Gastroesophageal sphincter (tissue), 4 donors: ENCODE measurements around the gene LMX1B. TPM values are rescaled to one million over a fixed set of nuclear protein-coding genes. Genes with fewer than 3 reads are reported as not detected.

Experiments
- ATAC-seq: fragments of 150-250 bp; one replicate; pipeline ENCODE4 v1.9.1; 2016; ENCODE audit warnings: mild to moderate bottlenecking, moderate library complexity
- H3K27ac ChIP-seq, 4 donors: fragments of 200-600 bp; sonication (generic) in 3 of 4; 1 replicate in 3 of 4; 2 replicates in 1 of 4; pipeline ENCODE4 v1.5.1; 2016 to 2019
- H3K27me3 ChIP-seq: fragments of 200-600 bp; sonication (generic); one replicate; pipeline ENCODE4 v1.5.1; 2019
- H3K36me3 ChIP-seq, 2 donors: fragments of 200-600 bp; sonication (generic); one replicate each; pipeline ENCODE4 v1.5.1; 2019; ENCODE audit warnings: control low read depth in 1 of 2
- H3K4me1 ChIP-seq, 3 donors: fragments of 200-600 bp; sonication (generic); 1 replicate in 2 of 3; 2 replicates in 1 of 3; pipeline ENCODE4 v1.5.1; 2016 to 2019; ENCODE audit warnings: control low read depth in 2 of 3
- H3K4me3 ChIP-seq, 2 donors: fragments of 200-600 bp; sonication (generic); one replicate each; pipeline ENCODE4 v1.5.1; 2019; ENCODE audit warnings: mild to moderate bottlenecking in 1 of 2, moderate library complexity in 1 of 2
- H3K9me3 ChIP-seq, 3 donors: fragments of 200-600 bp; sonication (generic); one replicate each; pipeline ENCODE4 v1.5.1; 2017 to 2019; ENCODE audit warnings: control low read depth in 2 of 3
- EP300 ChIP-seq: sonication (generic); formaldehyde crosslinking; IDR thresholded peaks from one replicate; pipeline ENCODE4 v1.6.1; 2017; ENCODE audit warnings: antibody characterized with exemption, mild to moderate bottlenecking
- POLR2A ChIP-seq, 2 donors: fragments of 450-650 bp; IDR thresholded peaks; one replicate each; pipeline ENCODE4 v1.6.1; 2017; ENCODE audit warnings: antibody characterized with exemption in 2 of 2, mild to moderate bottlenecking in 2 of 2, moderate library complexity in 1 of 2
- POLR2AphosphoS5 ChIP-seq: sonication (generic); formaldehyde crosslinking; IDR thresholded peaks from one replicate; pipeline ENCODE4 v1.6.1; 2017; ENCODE audit warnings: antibody characterized with exemption
- WGBS, 2 donors: methylation state at CpG; one replicate each; pipeline ENCODE4 v1.1.5; 2018; ENCODE audit warnings: low coverage in 1 of 2; 5-methylcytosine and 5-hydroxymethylcytosine counted together
- total RNA-seq, 4 donors: library from RNA; depleted of rRNA; stranded (reverse); fragments of >200 nt; gene quantifications; one replicate each; pipeline ENCODE4 v1.1.0, GENCODE V29; 2016
- TF ChIP-seq, protein P1 (sequence below), 4 experiments: fragments of 200-600 bp in 2 of 4; fragments of 450-650 bp in 2 of 4; sonication (generic) in 1 of 4; IDR thresholded peaks; one replicate each; pipeline ENCODE4 v1.5.1; 2017 to 2019; ENCODE audit warnings: antibody characterized with exemption in 4 of 4, mild to moderate bottlenecking in 2 of 4, moderate library complexity in 2 of 4

Gene LMX1B
- total RNA-seq, 4 donors from 2014 or later: 0.13 to 0.58 (median 0.27) TPM

DNA sequence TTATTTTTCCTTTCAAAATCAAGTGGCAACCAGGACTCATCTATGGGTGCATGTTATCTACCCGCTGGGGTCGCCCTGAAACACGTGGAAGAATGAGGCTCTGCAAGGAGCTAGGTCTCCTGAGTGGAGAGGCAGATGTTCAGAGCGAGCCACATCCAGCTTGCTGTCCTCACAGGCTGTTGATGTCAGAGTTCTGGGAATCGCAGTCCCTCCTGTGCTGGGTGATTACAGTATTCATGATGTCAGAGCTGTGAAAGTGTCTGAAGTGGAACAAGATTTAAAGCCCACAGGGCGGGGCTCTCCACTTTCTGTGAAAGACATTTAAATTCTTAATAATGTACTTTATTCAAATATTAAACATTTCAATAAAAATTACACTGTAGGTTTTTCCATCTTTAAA, 24.4 kb upstream of the LMX1B start:
- Histone ChIP-seq H3K36me3 (no peaks in the 10 kb centered on the region), H3K27ac (no peak overlapping the region), H3K4me1 (peaks cover 0 to 22% (median 14%) of the 10 kb centered on the region in 3 donors), H3K27me3 (peaks cover 18% of the 10 kb centered on the region), H3K4me3 (no peak overlapping the region), H3K9me3 (no peaks in the 10 kb centered on the region)
- TF ChIP-seq EP300: no peak
- TF ChIP-seq, protein P1, sequence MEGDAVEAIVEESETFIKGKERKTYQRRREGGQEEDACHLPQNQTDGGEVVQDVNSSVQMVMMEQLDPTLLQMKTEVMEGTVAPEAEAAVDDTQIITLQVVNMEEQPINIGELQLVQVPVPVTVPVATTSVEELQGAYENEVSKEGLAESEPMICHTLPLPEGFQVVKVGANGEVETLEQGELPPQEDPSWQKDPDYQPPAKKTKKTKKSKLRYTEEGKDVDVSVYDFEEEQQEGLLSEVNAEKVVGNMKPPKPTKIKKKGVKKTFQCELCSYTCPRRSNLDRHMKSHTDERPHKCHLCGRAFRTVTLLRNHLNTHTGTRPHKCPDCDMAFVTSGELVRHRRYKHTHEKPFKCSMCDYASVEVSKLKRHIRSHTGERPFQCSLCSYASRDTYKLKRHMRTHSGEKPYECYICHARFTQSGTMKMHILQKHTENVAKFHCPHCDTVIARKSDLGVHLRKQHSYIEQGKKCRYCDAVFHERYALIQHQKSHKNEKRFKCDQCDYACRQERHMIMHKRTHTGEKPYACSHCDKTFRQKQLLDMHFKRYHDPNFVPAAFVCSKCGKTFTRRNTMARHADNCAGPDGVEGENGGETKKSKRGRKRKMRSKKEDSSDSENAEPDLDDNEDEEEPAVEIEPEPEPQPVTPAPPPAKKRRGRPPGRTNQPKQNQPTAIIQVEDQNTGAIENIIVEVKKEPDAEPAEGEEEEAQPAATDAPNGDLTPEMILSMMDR (IDR thresholded peaks at IDR 0.05): no peak
- no peak for TF ChIP-seq POLR2A (IDR thresholded peaks at IDR 0.05)
- no peak for TF ChIP-seq POLR2AphosphoS5
- 83 to 88% methylated on average over 3 to 6 of the region's 6 CpGs for WGBS, 2 donors
- ATAC-seq: no peak

DNA sequence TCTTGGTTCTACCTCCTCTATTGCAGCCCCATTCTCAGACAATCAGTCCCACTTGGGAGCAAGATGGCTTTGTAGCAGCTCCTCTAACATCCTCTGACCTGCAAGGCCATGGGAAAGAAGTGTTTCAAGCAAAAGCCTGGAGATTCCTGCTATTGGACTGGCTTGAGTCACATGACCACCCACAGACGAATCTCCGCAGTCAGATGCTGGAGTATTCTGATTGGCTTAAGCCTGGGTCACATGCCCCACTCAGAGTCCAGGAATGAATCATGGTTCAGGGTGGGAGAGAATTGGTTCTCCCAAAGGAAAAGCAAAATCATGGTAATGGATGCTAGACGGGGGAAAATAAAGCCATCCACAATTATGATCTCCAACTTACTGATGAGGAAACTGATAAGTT, 22.6 kb upstream of the LMX1B start:
- Histone ChIP-seq H3K4me3 (no peak overlapping the region), H3K9me3 (peaks cover 0 to 4% (median 0%) of the 10 kb centered on the region in 3 donors), H3K4me1 (peaks cover 0 to 22% (median 14%) of the 10 kb centered on the region in 3 donors), H3K36me3 (no peaks in the 10 kb centered on the region), H3K27ac (no peak overlapping the region), H3K27me3 (peaks cover 30% of the 10 kb centered on the region)
- TF ChIP-seq EP300 (no peak), POLR2A (IDR thresholded peaks at IDR 0.05) (no peak), POLR2AphosphoS5 (no peak)
- TF ChIP-seq, protein P1 (IDR thresholded peaks at IDR 0.05): no peak
- WGBS, 2 donors: 69 to 89% methylated on average over 1 to 3 of the region's 3 CpGs
- no peak for ATAC-seq

DNA sequence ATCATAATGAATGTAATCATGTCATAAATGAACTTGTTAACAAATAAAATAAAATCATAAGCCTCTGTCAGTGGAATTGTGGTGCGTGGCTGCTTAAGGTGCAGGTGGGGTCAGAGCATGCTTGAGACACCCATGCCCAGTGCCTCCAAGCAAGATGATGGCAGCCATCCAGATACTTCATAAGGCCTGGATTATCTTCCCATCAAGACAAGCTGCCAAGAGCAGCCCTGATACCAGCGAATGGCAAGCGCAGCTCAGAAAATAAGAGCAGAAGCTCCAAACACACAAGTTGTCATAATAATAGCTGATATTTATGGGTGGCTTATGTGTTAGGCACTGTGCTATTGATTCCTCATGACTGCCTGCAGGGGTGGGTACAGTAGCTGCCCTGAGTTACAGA, 21.8 kb upstream of the LMX1B start:
- Histone ChIP-seq H3K9me3 (peaks cover 0 to 6% (median 0%) of the 10 kb centered on the region in 3 donors), H3K4me1 (peaks cover 0 to 20% (median 14%) of the 10 kb centered on the region in 3 donors), H3K27me3 (peaks cover 34% of the 10 kb centered on the region), H3K4me3 (no peak overlapping the region), H3K27ac (no peak overlapping the region), H3K36me3 (no peaks in the 10 kb centered on the region)
- ATAC-seq: no peak
- TF ChIP-seq POLR2AphosphoS5 (no peak), POLR2A (IDR thresholded peaks at IDR 0.05) (no peak), EP300 (no peak)
- TF ChIP-seq, protein P1 (IDR thresholded peaks at IDR 0.05): no peak
- 70 to 80% methylated on average over 3 of the region's 3 CpGs for WGBS, 2 donors

DNA sequence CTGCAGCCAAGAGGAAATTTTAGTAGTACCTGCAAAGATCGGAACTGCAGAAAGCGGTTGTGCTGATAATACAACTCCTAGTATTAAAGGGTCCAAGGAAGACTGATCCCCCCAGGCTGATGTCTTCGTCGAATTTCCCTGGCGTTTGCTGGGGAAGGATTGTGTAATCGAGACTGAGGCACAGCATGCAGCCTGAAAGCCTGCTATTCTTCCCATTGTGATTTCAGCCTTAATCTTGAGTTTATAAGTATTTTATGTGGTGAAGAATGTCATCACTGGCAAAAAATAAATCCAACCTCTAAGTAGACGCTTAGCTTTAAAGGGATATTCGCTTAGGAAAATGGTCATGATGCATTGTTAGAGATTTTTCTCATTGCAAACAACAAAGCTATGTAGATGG, 21.3 kb upstream of the LMX1B start:
- no peak for ATAC-seq
- 63 to 67% methylated on average over 6 to 8 of the region's 8 CpGs for WGBS, 2 donors
- H3K4me3 ChIP-seq: no peak overlapping the region
- TF ChIP-seq POLR2AphosphoS5 (no peak), POLR2A (IDR thresholded peaks at IDR 0.05) (no peak), EP300 (no peak)
- TF ChIP-seq, protein P1 (IDR thresholded peaks at IDR 0.05): no peak
- H3K36me3 ChIP-seq: no peaks in the 10 kb centered on the region
- H3K27me3 ChIP-seq: peaks cover 34% of the 10 kb centered on the region
- H3K9me3 ChIP-seq: peaks cover 0 to 6% (median 0%) of the 10 kb centered on the region in 3 donors
- no peak overlapping the region for H3K27ac ChIP-seq
- peaks cover 0 to 15% (median 8%) of the 10 kb centered on the region in 3 donors for H3K4me1 ChIP-seq

DNA sequence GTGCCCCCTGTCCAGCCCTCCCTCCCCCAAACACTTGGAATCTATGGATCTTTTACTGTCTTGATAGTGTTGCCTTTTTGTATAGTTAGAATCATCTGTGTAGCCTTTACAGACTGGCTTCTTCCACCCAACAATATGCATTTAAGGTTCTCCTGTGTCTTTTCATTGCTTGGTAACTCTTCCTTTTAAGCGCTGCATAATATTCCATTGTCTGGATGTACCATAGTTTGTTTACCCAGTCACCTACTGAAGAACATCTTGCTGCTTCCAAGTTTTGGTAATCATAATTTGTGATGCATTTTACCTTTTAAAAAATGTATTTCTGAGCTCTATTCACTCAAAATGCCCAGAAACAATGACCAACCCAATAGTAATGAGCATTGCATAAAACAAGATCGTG, 17.7 kb upstream of the LMX1B start:
- no peak overlapping the region for H3K27ac ChIP-seq
- no peaks in the 10 kb centered on the region for H3K4me1 ChIP-seq
- 100% methylated on average over 1 to 2 of the region's 2 CpGs for whole genome bisulfite sequencing, 2 donors
- TF ChIP-seq EP300 (no peak), POLR2A (IDR thresholded peaks at IDR 0.05) (no peak), POLR2AphosphoS5 (no peak)
- TF ChIP-seq, protein P1 (IDR thresholded peaks at IDR 0.05): no peak
- H3K4me3 ChIP-seq: no peak overlapping the region
- H3K27me3 ChIP-seq: peaks cover 50% of the 10 kb centered on the region
- no peak for ATAC-seq
- H3K9me3 ChIP-seq: peaks cover 0 to 6% (median 0%) of the 10 kb centered on the region in 3 donors
- H3K36me3 ChIP-seq: no peaks in the 10 kb centered on the region
